NOMO-1 (cell line): Measurements from ENCODE around the gene MLPH.

Experiments used
- DNase-seq, 2 experiments: peaks; one replicate each; lab custom pipeline; 2025; ENCODE audit not compliant: unreplicated experiment in 2 of 2; lab: John Stamatoyannopoulos, UW

The MLPH gene

GRCh38 chr2:237564526-237565131, 77.6 kb downstream of the MLPH start:
- no peak for DNase-seq

DNA sequence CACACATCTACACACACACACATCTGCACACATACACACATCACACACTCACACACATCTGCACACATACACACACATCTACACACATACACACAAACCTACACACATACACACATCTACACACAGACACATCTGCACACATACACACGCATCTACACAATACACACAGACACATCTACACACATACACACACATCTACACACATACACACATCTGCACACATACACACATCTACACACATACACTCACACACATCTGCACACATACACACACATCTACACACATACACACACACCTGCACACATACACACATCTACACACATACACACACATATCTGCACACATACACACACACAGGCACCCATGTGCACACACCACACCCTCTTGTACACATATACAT, 78.9 kb downstream of the MLPH start:
- no peak for DNase-seq

GRCh38 chr2:237566401-237567235, 79.6 kb downstream of the MLPH start, which contains the start of gene PRLH:
Gene PRLH, plus strand, starts transcription at chr2:237566574. Its CDS starts 0 bp downstream, at chr2:237566574.
- no peak for DNase-seq

DNA sequence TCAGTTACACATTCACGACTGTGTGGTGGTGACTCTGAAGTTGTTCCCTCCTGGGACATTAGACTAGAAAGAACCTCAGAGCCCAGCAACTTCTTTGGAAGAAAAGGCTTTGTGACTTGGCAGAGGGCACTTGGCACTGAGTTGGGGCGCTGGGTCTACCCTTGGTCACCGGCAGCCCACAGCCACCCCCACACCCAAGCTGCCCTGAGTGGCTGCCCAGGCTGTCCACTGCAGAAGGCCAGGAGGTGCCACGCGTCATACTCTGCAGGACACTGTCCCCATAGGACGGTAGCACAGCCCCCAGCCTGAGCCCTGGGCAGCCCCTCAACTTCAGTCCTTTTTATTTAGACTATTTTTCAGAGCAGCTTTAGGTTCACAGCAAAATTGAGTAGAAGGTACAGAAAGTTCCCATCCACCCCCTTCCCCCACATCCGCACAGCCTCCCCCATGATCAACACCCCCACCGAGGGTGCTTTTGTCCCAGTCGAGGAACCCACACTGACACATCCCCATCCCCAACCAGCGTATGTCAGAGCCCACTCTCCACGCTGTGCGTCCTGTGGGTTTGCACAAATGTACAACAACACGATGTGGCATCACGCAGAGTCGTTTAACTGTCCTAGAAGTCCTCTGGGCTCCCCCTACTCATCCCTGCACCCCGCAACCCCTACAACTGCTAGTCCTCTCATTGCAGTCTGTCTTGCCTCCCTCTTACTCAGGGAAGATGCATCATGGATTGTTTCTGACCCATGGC, 80.4 kb downstream of the MLPH start:
- DNase-seq: no peak

DNA sequence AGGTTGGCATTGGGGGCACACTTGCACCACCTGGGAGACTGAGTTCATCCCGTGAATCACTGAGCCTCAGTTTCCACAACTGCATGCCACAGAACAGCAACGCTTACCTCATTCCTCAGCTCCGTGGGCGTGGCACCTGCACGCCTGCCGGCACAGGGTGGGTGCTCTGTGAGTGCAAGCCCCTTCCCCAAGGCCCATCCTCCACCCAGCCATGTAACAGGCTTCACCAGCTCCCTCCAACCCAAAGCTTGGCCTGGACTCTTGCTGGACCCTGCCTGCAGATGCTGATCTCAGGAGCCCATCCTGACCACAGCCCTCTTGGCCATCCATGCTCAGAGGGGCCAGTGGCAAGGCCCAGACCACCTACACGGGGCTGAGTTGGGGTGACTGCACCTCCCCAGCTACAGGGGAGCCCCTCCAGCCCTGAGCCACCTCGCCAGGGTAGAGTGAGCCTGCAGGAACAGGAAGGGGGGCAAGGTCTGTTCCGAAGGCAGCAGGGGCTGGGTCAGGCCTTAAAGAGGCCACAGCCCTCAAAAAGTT, 81.1 kb downstream of the MLPH start:
- no peak for DNase-seq

DNA sequence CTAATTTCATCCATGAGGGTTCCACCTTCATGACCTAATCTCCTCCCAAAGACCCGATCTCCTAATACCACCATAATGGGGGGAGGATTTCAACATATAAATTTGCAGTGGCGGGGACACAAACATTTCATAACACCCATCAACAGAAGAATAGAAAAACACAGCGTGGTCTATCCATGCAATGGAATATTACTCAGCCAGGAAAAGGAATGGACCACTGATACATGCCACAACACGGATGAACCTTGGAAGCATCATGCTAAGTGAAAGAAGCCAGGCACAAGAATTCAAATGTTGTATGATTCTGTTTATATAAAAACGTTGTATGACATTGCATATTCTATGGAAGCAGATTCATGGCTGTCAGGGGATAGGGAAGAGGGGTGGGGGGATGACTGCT, 82.0 kb downstream of the MLPH start:
- DNase-seq: no peak

- DNase-seq: no peak
Observed at GRCh38 chr2:237569896-237570295, 82.8 kb downstream of the MLPH start.

- DNase-seq: no peak
Observed at GRCh38 chr2:237570776-237571335, 83.8 kb downstream of the MLPH start.

DNA sequence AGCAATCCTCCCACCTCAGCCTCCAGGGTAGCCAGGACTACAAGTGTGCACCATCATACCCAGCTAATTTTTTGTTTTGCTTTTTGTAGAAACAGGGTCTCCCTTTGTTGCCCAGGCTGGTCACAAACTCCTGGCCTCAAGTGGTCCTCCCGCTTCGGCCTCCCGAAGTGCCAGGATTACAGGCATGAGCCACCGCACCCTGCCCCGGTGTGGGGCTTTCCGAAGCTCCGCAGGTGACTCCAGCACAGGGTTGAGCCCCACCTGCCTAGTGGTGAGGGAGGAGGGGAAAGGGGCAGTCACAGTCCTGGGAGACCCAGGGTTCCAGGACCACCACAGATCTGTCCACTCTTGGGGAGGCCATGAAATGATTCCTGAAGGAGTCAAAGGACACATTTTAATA, 84.5 kb downstream of the MLPH start:
- no peak for DNase-seq

GRCh38 chr2:237572021-237572741, 85.1 kb downstream of the MLPH start:
- DNase-seq: peak; percentile 57 to 83

- no peak for DNase-seq
Observed at GRCh38 chr2:237572742-237573101, 85.7 kb downstream of the MLPH start.

- no peak for DNase-seq
Observed at GRCh38 chr2:237573721-237574415, 86.8 kb downstream of the MLPH start.

- no peak for DNase-seq
Observed at GRCh38 chr2:237574467-237574866, 87.4 kb downstream of the MLPH start.

DNA sequence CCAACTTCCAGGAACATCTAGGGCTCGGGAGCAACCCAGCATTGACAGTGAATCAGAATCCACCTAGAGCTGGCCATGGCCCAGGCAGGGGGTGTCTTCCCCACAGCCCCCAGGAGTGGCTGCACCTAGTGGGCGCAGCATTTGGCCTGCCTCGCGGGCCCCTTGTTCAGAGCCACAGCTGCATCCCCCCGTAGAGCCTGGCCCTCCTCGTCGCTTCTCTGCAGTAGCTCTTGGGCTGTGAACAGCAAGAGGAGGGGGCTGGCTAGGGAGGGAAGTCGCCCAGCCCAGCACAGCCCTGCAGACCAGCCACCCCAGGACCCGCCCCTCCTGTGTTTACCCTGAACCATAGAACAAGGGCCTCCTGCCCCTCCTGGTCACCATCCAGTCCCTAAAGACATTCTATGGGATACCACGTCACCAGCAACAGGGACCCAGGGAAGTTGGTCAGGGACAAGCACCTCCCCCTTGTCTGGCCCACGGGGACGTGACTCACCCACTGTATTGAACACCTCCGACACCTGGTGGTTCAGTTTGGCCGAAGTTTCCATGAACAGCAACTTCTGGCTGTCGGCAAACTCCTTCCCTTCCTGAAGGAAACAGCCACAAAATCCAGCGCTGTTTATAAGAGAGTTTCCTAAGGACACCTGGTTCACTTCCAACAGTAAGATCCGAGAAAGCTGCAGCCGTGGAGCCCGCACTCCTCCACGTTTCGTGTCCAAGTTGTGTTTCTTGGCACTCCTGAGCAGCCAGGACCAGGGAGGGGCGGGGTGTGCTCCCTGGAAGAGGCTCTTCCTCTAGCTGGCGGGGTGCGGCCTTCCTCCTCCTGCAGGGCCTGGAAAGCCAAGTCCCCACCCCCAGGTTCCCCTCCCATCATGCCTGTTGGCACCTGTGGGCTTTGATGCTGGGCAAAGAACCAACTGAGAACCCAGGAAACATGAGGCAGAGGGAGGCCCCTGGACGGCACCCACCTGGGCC, 88.1 kb downstream of the MLPH start:
- DNase-seq: no peak

DNA sequence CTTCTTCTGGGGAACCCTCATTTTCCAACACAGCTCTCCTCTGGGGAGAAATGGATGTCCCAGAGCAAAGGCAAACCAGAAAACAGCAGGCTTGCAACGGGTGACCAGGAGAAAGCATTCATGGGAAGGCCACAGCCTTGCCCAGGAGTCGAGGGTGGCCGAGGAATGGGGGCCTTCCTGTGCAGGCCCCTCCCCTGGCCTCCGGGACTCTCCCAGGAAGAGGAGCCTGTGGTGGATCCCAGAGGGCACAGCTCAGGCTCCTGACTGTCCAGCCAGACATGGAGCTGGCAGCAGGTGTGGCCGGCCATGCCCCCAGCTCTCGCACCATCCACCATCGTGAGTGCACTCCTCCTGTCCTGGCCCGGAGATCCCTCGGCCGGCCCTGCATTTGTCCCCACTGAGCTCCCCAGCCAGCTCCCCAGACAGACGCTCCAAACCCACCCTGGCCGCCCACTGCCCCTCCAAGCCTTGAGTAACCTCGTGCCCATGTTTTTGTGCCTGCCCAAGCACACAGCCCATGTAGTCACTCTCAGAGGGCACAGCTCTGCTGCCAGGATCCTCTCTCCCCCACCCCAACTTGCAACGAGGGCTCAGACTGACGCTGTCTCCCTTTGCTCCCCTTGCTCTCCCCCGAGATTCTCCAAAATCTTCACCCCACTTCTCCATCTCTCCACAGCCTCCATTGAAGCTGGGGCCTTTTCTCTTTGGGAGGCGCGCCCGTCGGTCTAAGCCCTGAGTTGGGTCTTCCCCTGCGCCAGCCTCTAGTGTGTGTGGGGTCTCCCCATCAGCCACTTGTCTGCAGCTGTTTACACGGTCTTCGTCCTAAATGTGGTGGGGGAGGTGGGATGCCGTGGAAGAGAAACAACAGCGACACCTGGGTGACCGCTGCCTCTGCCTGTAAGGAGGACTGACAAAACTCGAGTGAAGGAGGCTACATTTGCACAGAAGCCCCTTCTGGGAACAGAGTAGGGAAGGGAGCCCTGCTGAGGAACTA, 89.1 kb downstream of the MLPH start:
- DNase-seq: no peak

DNA sequence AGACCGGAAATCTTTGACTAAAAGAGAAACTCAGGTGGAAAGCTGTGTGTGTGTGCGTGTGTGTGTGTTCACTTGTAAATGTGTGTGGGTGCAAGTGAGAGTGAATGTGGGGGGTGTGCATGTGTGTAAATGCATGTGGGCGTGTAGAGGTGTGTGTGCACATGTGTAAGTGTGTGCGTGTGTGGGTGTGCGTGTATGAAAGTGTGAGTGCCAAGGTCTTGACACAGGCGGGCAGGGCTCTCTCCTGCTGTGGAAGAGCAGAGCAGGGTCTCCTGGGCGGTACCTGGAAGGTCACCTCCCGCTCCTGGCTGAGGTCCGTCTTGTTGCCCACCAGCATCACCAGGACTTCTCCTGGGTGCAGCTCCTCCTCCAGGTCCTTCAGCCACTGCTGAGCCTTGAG, 89.9 kb downstream of the MLPH start:
- no peak for DNase-seq

- DNase-seq: no peak
Observed at GRCh38 chr2:237577458-237577857, 90.4 kb downstream of the MLPH start.
